ENCODE measurements around the gene MUC3A. TPM values are rescaled to one million over a fixed set of nuclear protein-coding genes. Genes with fewer than 3 reads are reported as not detected.

The MUC3A gene
- total and polyA plus RNA-seq, 4 donors: 0.17 to 2.5 (median 1.1) TPM

GRCh38 chr7:101009629-101010028 is 60.3 kb downstream of the MUC3A start:
- H3K27ac ChIP-seq (ENCODE audit: low read depth, low read length): no peak overlapping the region
- WGBS (ENCODE audit: insufficient coverage): 73% methylated on average over 3 of the region's 5 CpGs
- no peak for DNase-seq (ENCODE audit: low read depth in 4 of 6, low spot score in 6 of 6)
- no peaks in the 10 kb centered on the region for H3K27me3 ChIP-seq (ENCODE audit: control insufficient read depth, insufficient read depth, low read length)
- H3K9me3 ChIP-seq (ENCODE audit: control insufficient read depth, insufficient read depth, low read length): no peaks in the 10 kb centered on the region
- no peaks in the 10 kb centered on the region for H3K4me1 ChIP-seq (ENCODE audit: control insufficient read depth, insufficient read depth, low read length)
- H3K4me3 ChIP-seq (ENCODE audit: low read depth, low read length): no peak overlapping the region
- H3K36me3 ChIP-seq (ENCODE audit: control insufficient read depth, insufficient read depth, low read length): no peaks in the 10 kb centered on the region

DNA sequence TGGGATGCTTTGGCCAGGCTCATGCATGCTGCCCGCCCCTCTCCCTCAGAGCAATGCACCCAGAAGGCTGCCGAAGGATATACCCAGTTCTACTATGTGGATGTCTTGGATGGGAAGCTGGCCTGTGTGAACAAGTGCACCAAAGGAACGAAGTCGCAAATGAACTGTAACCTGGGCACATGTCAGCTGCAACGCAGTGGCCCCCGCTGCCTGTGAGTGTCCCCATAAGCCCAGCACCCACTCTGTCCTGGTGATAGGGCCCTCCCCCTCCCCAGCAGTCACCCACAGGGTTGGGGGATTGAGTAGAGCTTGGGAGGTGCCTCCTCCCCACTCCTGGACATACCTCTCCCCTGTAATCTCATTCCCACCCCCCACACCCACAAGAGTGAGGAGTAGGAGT is 63.6 kb downstream of the MUC3A start:
- H3K27me3 ChIP-seq (ENCODE audit: control insufficient read depth, insufficient read depth, low read length): peaks cover 7% of the 10 kb centered on the region
- no peaks in the 10 kb centered on the region for H3K9me3 ChIP-seq (ENCODE audit: control insufficient read depth, insufficient read depth, low read length)
- 75% methylated on average over 1 of the region's 6 CpGs for WGBS (ENCODE audit: insufficient coverage)
- H3K4me1 ChIP-seq (ENCODE audit: control insufficient read depth, insufficient read depth, low read length): peaks cover 17% of the 10 kb centered on the region
- H3K4me3 ChIP-seq (ENCODE audit: low read depth, low read length): no peak overlapping the region
- no peak for DNase-seq (ENCODE audit: low read depth in 4 of 6, low spot score in 6 of 6)
- H3K27ac ChIP-seq (ENCODE audit: low read depth, low read length): no peak overlapping the region
- no peaks in the 10 kb centered on the region for H3K36me3 ChIP-seq (ENCODE audit: control insufficient read depth, insufficient read depth, low read length)

DNA sequence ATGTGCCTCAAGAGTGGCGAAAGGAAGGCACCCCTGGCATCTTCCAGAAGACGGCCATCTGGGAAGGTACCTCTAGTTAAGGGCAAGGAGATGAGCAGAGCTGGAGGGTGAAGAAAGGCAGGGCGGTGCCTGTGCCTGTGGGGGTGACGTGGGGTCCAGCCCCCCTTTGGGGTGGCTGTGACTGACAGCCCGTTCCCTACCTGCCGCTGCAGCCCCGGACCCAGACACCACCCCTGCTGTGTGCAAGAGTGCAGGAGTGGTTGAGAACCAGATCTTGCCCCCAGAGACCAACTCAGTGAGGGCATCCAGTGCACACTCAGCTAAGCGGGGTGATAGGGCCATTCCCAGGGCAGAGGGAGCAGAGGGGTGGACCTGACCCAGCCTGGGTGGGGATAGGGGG is 66.3 kb downstream of the MUC3A start:
- Histone ChIP-seq H3K9me3 (ENCODE audit: control insufficient read depth, insufficient read depth, low read length) (no peaks in the 10 kb centered on the region), H3K4me1 (ENCODE audit: control insufficient read depth, insufficient read depth, low read length) (peaks cover 17% of the 10 kb centered on the region), H3K4me3 (ENCODE audit: low read depth, low read length) (no peak overlapping the region), H3K27me3 (ENCODE audit: control insufficient read depth, insufficient read depth, low read length) (peaks cover 7% of the 10 kb centered on the region), H3K36me3 (ENCODE audit: control insufficient read depth, insufficient read depth, low read length) (no peaks in the 10 kb centered on the region), H3K27ac (ENCODE audit: low read depth, low read length) (no peak overlapping the region)
- 77% methylated on average over 8 of the region's 8 CpGs for WGBS (ENCODE audit: insufficient coverage)
- no peak for DNase-seq (ENCODE audit: low read depth in 4 of 6, low spot score in 6 of 6)

- Histone ChIP-seq H3K4me1 (ENCODE audit: control insufficient read depth, insufficient read depth, low read length) (peaks cover 17% of the 10 kb centered on the region), H3K27ac (ENCODE audit: low read depth, low read length) (no peak overlapping the region), H3K4me3 (ENCODE audit: low read depth, low read length) (peak overlapping the region; percentile 27), H3K27me3 (ENCODE audit: control insufficient read depth, insufficient read depth, low read length) (peaks cover 7% of the 10 kb centered on the region), H3K9me3 (ENCODE audit: control insufficient read depth, insufficient read depth, low read length) (no peaks in the 10 kb centered on the region), H3K36me3 (ENCODE audit: control insufficient read depth, insufficient read depth, low read length) (no peaks in the 10 kb centered on the region)
- peak; percentile 28 to 82 (median 38) for DNase-seq (ENCODE audit: low read depth in 4 of 6, low spot score in 6 of 6)
- 2% methylated on average over 22 of the region's 29 CpGs for WGBS (ENCODE audit: insufficient coverage)
Measured at GRCh38 chr7:101017064-101017777, 67.9 kb downstream of the MUC3A start.

Small RNAs within 50 kb of the gene (small RNA-seq; reads per million reads assigned to genes)
- not detected for gene RN7SL549P (ENCODE audit: low replicate concordance)
- gene RPS29P15 (ENCODE audit: low replicate concordance): not detected

Other genes starting within 250 kb of the MUC3A start
- 10 to 100 TPM; 26.2 to 45.2 TPM for gene POP7, start 243.4 kb upstream of the MUC3A start, total RNA-seq
- 10 to 100 TPM; 59.3 to 65.3 TPM for gene POP7, start 243.4 kb upstream of the MUC3A start, polyA plus RNA-seq (ENCODE audit: insufficient read length in 2 of 2)
- gene EPO, start 229.1 kb upstream of the MUC3A start, total RNA-seq: under 1 TPM in 1 of 2 donors, not detected in 1; 0.28 TPM
- gene EPO, start 229.1 kb upstream of the MUC3A start, polyA plus RNA-seq (ENCODE audit: insufficient read length in 2 of 2): under 1 TPM; 0.44 TPM
- not detected for gene ZAN, start 215.9 kb upstream of the MUC3A start, total RNA-seq
- gene ZAN, start 215.9 kb upstream of the MUC3A start, polyA plus RNA-seq (ENCODE audit: insufficient read length in 2 of 2): not detected
- 10 to 100 TPM; 16.2 to 52.1 TPM for gene EPHB4, start 122.0 kb upstream of the MUC3A start, total RNA-seq
- gene EPHB4, start 122.0 kb upstream of the MUC3A start, polyA plus RNA-seq (ENCODE audit: insufficient read length in 2 of 2): 10 to 100 TPM; 17.3 to 25.0 TPM
- gene SLC12A9, start 96.8 kb upstream of the MUC3A start, total RNA-seq: 10 to 100 TPM; 13.8 to 21.2 TPM
- gene SLC12A9, start 96.8 kb upstream of the MUC3A start, polyA plus RNA-seq (ENCODE audit: insufficient read length in 2 of 2): 10 to 100 TPM; 34.8 to 48.3 TPM
- gene TRIP6, start 82.1 kb upstream of the MUC3A start, total RNA-seq: 10 to 100 TPM; 16.0 to 66.6 TPM
- 10 to 100 TPM; 36.2 to 55.6 TPM for gene TRIP6, start 82.1 kb upstream of the MUC3A start, polyA plus RNA-seq (ENCODE audit: insufficient read length in 2 of 2)
- gene SRRT, start 74.4 kb upstream of the MUC3A start, total RNA-seq: 10 to 100 TPM; 21.3 to 68.7 TPM
- 100 to 1,000 TPM; 139 to 158 TPM for gene SRRT, start 74.4 kb upstream of the MUC3A start, polyA plus RNA-seq (ENCODE audit: insufficient read length in 2 of 2)
- gene UFSP1, start 59.8 kb upstream of the MUC3A start, total RNA-seq: 1 to 10 TPM; 1.4 to 4.2 TPM
- 1 to 10 TPM; 2.5 to 2.6 TPM for gene UFSP1, start 59.8 kb upstream of the MUC3A start, polyA plus RNA-seq (ENCODE audit: insufficient read length in 2 of 2)
- 10 to 100 TPM; 14.7 to 71.4 TPM for gene ACHE, start 53.6 kb upstream of the MUC3A start, total RNA-seq
- 100 to 1,000 TPM in 1 of 2 donors, 10 to 100 TPM in 1; 96.8 to 108 TPM for gene ACHE, start 53.6 kb upstream of the MUC3A start, polyA plus RNA-seq (ENCODE audit: insufficient read length in 2 of 2)
- 1 to 10 TPM in 1 of 2 donors, under 1 TPM in 1; 0.59 to 1.4 TPM for gene MUC12, start 20.0 kb downstream of the MUC3A start, total RNA-seq
- gene MUC12, start 20.0 kb downstream of the MUC3A start, polyA plus RNA-seq (ENCODE audit: insufficient read length in 2 of 2): 1 to 10 TPM; 1.9 to 2.2 TPM
- not detected for gene MUC17, start 70.5 kb downstream of the MUC3A start, total RNA-seq
- not detected for gene MUC17, start 70.5 kb downstream of the MUC3A start, polyA plus RNA-seq (ENCODE audit: insufficient read length in 2 of 2)
- gene TRIM56, start 135.9 kb downstream of the MUC3A start, total RNA-seq: 10 to 100 TPM in 1 of 2 donors, 1 to 10 TPM in 1; 6.0 to 10.9 TPM
- gene TRIM56, start 135.9 kb downstream of the MUC3A start, polyA plus RNA-seq (ENCODE audit: insufficient read length in 2 of 2): 1 to 10 TPM; 5.6 to 7.0 TPM
- gene SERPINE1, start 177.6 kb downstream of the MUC3A start, total RNA-seq: 1 to 10 TPM; 1.9 to 2.1 TPM
- 1 to 10 TPM; 1.9 to 4.8 TPM for gene SERPINE1, start 177.6 kb downstream of the MUC3A start, polyA plus RNA-seq (ENCODE audit: insufficient read length in 2 of 2)
- 10 to 100 TPM; 49.0 to 79.9 TPM for gene AP1S1, start 204.9 kb downstream of the MUC3A start, total RNA-seq
- 10 to 100 TPM; 88.8 to 96.4 TPM for gene AP1S1, start 204.9 kb downstream of the MUC3A start, polyA plus RNA-seq (ENCODE audit: insufficient read length in 2 of 2)
- gene VGF, start 216.0 kb downstream of the MUC3A start, total RNA-seq: 10 to 100 TPM in 1 of 2 donors, 1 to 10 TPM in 1; 7.9 to 19.9 TPM
- 10 to 100 TPM; 58.2 to 70.2 TPM for gene VGF, start 216.0 kb downstream of the MUC3A start, polyA plus RNA-seq (ENCODE audit: insufficient read length in 2 of 2)
- under 1 TPM; 0.40 to 0.61 TPM for gene NAT16, start 230.8 kb downstream of the MUC3A start, total RNA-seq
- gene NAT16, start 230.8 kb downstream of the MUC3A start, polyA plus RNA-seq (ENCODE audit: insufficient read length in 2 of 2): 1 to 10 TPM; 6.9 to 7.5 TPM

All from spinal cord (tissue), 10 donors.